Stimulated activated CD4-positive, alpha-beta T cell treated with anti-CD3 and anti-CD28 coated beads, TNF-alpha, amount 100 ng/mL, for 48 hours (primary cell): ENCODE measurements around the gene XRCC3.
"Not testable (repeated sequence)": the region's sequence is repeated elsewhere in the genome, so short reads cannot be mapped to it uniquely, and the experiment has no call there.

Source experiments
- DNase-seq, 3 donors: peaks; one replicate each; pipeline ENCODE4 v3.0.0-alpha.2; 2020; ENCODE audit warnings: low read depth in 3 of 3

The XRCC3 gene

DNA sequence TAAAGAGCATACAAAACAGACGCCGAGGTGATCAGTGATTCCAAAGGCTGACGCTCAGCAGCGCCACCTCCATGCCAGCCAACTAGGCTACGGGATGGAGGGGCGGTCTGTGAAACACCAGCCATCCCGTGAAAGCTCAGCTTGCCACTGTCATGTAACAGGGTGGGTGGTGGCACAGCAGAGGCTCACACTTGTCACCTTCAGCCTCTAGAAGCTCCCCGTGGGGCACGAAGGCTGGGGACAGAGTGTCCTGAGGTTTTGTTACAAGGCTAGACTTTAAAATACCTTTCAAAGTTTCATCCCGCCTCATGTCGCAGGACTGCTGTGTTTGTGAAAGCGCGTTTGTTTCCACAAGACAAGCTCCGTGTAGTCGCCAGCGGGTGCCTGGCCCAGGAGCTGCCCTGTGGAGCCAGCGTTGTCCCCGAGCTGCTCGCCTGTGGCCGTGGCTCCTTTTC is 20.7 kb downstream of the XRCC3 start:
- no peak for DNase-seq

DNA sequence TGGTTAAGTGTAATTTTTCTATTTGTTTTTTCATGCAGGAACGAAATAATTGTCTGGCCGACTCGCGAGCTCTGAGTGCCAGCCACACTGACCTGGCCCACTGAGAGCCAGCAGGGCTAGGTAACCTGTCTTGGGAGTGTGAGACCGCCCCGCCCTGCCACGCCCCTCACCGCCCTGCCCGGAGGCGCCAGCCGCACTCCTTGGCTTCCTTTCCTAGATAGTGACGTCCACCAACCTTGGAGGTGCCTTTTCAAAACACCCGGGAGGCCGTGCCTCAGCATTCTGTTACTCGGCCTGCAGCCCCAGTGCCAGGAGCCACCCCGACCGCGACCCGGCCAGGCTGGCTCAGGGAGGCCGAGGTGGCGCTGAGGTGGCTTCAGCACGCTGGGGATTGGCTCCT is 21.7 kb downstream of the XRCC3 start:
- DNase-seq, result no peak

DNA sequence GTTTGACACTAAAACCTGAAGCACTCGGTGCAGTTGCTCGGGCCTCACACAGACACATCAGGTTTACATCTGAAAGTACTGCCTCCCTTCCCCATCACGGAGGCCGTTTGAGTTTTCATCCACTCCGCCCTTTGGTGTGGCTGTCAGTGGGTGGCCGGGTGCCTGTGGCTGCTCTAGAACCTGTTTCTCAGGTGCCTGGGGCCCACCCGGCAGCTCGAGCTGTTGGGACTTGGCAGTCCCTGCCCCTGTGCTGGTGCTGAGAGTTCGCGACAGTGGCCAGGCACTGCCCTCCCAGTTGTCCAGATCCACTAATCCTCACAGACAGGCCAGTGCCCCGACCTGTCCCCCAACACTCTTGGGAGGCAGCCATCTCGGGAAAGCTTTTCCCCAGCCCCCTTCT is 22.4 kb downstream of the XRCC3 start:
- no peak for DNase-seq

DNA sequence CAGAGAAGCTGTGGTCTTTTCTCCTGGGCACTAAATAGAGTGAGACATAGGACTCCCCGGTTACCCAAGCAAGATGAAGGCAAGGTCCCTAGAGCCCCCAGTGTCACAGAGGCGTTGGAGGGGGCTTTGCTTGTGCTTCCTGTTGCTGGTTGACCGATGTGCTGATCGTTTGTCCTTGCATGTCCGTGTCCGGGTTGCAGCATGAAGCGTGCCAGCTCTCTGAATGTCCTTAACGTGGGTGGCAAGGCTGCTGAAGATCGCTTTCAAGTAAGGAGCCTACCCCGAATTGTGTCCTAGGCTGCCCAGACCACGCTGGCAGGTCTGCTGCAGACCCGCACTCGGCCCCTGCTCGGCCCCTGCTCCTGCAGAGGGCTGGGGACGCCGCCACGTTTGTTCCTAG is 23.1 kb downstream of the XRCC3 start:
- DNase-seq, result no peak

DNA sequence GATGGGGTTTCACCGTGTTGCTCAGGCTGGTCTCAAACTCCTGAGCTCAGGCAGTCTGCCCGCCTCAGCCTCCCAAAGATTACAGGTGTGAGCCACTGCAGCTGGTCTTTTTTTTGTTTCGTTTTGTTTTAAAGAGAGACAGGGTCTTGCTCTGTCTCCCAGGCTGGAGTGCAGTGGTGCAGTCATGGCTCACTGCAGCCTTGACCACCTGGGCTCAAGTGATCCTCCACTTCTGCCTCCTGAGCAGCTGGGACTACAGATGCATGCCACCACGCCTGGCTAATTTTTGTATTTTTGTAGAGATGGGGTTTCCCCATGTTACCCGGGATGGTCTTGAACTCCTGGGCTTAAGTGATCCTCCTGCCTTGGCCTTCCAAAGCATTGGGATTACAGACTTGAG is 23.6 kb downstream of the XRCC3 start:
- DNase-seq, result not testable (repeated sequence)

DNA sequence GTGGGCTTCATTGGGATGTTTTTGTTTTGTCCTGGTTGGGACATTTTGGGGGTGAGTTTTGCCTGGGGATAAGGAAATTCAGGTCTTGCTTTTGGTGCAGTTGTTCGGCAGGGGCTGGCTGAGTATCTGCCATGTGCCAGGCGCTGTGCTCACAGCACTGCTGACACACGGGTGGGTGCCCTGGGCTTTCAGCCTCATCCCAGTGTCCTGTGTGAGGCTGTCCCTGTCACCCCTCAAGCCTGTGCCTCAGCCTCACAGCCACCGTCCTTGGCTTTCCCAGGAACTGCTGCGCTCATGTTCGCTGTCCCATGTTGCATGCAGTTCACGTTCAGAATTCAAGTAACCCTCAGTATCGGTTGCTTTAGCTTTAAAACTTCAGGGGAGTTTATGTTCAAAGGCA is 24.9 kb downstream of the XRCC3 start:
- DNase-seq, result no peak

DNA sequence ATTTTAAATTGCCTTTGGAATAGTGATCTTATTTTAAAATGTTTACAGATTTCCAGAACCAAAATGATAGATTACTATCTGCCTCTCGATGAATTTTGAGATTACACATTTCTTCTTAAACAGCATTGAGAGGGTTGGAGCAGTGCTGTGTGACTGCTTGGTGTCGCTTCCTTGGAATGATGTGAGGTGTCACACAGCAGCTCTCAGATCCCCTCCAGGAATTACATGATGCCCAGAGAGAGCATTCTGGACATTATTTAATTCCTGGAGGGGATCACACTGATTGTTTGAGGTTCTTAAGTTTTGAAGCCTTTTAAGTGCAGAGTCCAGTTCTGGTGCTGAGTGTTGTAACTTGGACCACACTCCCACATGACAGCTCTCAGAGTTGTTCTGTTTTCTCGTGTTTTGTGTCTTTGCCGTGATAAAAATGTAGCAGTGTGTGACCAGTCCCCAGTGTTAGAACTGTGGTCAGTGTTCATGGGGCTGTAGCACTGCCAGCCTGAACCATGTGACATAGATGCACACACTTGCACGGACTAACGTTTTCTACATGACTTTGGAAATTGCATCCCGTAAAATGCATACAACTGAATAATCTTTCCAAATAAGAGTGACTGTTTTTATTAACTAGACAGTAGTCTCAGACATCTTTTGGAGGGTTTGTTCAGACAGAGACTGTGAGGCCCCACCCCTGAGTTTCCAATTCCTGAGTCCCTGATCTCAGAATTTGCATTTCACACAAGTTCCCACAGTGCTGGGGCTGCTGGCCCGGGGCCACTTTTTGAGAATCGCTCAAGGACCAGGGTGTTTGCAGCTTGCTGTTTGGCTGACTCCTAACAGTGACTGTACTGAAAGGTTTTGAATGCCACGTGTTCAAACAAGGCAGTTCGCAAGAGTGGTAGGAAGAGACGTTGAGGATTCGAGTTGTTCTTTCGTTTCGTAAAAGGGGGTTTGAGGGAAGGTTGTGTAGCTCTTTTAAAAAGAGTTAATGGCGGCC is 26.0 kb downstream of the XRCC3 start:
- no peak for DNase-seq

DNA sequence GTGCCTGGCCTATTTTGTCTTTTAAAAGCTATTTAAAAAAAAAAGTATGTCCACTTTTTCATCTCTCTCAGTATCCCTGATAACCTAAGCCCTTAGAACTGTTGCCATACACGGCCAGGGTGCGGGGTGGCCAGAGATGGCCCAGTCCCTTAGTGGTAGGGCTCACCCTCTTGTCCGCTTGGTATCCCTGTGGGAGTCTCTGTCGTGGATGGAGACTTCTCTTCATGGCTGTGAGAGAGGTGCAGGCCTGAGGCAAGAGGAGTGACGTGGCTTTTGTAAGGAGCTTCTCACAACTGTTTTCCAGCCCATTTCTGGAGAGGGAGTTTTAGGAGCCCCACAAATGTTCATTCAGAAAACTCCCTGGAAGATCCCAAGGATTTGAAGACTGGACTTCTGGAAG is 26.8 kb downstream of the XRCC3 start:
- DNase-seq, result no peak

DNA sequence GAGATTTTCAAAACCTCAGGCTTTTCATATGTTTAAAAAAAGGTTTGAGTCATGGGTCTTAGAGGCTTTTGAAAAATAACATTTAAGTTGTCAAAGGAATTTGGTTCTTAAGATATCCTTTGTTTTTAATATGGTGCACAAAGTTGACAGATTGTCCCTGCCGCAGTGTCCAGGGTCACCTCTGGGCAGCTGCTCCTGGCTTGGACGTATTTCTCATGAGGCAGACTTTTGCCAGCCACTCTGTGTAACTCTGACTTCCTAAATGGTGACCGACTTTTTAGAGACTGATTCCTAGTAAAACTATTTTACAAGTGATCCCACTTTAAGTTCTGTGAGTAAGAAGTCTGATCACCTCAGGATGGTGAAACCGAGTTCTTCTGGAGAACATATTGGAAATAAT is 27.5 kb downstream of the XRCC3 start:
- no peak for DNase-seq

DNA sequence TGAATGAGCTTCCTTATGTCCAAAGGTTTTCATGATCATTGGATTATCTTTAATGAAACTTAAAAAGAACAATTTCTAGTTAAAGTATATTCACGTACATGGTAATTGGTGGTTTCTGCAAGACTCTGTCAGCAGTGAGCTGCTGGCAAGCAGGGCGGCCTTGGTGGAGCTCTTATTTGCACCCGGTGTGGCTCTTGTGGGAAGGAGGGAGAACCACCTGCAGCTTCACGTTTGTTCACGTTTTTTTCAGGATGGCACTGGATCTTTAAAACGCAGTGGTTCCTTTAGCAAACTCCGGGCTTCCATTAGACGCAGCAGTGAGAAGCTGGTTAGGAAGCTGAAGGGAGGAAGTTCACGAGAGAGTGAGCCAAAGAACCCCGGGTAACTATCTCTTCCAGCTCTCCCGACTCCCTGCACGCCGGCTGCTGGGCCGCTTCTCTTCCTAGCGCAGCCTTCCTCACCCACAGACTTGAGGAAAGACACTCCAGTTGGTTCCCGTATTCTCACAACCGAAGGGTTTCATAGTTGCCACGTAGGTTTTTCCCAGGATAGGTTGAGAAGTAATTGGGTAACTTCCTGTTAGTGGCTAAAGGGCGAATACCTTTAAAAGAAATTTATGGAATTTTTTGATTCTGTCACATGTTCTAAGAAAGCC is 28.3 kb downstream of the XRCC3 start:
- no peak for DNase-seq

DNA sequence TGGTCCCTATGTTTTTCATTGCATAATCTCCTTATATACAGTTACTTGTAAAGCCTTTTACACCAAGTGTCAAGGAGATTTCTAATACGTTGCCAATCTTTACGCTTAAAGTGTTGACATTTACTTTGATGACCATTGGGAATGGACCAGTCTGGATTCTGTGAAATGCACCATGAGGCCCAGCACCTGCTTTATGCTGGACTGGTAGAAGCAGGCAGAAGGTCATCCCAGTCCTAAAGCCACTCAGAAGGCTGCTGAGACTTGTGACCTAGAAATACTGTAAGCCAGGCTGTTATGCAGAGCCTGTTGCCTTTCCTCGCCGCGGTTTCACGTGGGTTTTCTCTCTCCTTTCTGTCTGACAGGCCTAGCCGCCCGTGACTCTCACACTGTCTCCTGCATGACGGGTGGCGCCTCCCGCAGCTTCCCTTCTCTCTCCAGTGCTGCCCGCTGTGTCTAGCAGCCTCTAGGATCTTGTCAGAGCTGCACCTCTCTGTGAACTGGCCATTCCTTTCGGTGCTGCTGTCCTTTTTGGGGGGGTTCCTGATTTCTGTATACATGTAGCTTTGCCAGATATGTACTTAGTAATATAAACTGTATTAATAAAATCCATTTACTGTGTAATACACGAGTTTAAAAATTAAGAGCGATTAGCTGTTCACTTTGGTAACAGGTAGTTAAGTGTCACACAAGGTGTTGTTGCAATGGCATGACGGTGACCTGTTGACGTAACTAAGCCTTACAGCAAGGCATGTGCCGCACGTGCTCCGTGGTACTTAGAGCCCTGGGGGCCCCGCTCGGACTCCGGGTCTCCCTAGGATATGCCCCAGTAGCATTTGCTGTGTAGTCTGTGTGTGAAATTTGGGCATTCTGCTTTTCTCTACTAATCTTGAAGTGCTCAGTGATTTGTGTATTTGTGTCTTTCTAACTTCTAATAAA is 29.7 kb downstream of the XRCC3 start:
- DNase-seq, result no peak

DNA sequence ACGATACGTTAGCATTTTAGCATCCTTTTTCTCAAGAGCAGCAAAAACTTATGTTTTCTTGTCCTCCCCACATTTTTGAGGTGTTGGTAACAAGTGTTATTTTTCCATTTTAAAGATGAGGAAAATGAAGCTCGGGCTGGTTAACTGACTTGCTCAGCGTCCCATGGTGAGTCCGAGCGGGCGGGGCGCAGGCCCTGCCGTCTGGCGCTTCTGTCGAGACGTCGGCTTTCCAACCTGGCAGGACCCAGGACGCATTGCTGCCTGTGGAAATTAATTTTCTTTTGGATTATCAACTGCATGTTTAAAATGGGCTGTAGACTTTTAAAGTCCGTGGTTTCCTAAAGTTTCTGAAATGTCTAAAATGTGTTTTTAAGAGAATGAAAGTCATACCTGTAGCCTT is 30.4 kb downstream of the XRCC3 start:
- no peak for DNase-seq

DNA sequence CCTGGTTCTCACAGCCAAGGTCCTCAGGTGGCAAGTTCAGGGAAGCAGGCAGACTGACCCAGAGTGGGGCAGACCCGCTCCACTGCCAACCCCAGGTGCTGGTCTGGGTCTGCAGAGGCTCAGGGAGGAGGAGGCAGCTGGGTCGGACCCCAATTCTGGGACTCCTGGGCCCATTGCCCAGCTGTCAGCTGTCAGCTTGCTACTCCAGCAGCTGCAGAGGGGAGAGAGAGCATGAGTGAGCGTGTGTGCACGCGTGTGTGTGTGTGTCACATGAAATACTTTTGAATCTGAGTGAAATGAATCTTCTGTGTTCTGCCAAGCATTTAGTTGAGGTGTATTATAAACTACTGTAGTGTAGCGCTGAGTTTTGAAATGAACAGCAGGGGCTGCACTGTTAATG is 30.8 kb downstream of the XRCC3 start:
- DNase-seq, result no peak

DNA sequence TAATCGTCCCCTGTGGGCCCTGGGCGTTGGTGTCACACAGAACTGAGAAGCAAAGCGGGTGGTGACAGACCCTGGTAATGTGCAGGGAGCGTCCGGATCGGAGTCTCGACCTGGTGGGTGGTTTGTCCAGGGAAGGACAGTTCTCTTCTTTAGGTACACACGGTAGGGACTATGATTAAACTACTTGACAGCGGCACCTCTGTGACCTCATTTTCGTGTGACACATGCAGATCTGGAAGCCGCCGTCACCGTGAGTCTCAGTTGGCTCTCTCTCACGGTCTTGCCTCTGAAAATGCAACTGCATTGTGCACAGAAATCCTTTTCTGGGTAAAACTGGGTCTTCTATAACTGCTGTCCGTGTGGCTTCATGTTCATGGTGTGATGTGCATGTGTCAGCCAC is 32.1 kb downstream of the XRCC3 start:
- DNase-seq, result no peak

DNA sequence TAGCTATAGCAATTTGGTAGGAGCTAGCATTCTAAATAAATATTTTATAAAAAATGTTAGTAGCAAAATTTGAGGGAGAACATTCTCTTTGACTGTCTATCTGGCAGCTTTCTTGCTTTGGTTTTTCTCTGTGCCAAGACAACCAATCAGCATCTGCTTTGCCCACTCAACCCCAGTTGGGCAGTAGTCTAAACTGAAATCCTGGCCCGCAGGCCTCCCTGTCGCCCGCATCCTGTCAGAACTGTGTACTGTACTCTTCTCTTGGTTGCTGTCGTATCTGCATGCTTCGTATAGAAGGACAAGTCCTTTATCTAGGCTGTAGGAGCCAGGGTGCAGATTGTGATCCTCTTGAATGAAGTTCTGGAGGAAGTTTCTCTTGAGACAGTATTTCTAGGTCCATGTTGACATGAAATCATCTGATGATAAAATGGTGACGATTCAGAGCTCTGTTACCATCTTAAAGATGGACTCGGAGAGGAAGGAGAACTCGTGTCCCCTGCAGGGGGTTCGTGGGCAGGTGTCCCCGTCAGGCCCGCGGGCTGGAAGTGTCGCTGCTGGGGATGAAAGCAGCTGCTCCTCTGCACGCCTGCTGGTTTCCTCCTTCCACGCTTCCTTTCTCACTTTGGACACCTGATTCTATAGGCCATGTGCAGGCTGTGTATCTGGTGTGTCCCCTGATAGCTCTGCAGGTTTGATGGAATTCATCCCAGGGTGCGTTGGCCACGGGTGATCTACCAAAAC is 34.6 kb downstream of the XRCC3 start:
- no peak for DNase-seq

DNA sequence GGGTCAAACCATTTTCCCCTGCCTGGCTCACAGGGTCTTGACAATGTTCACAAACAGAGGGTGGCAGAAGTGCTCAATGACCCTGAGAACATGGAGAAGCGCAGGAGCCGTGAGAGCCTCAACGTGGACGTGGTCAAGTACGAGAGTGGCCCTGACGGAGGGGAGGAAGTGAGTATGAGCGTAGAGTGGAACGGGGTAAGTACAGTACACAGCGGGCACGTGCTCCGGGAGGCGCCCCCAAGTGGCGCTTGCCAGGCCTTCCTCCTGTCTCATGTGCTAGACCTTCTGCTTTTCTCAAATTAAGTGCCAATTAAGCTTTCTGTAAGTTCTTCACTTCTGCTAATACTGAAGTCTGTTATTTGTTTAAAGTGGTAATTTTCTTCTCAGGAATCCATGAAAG is 35.9 kb downstream of the XRCC3 start:
- peak in 2 of 3 donors; percentile 12 to 14 for DNase-seq

DNA sequence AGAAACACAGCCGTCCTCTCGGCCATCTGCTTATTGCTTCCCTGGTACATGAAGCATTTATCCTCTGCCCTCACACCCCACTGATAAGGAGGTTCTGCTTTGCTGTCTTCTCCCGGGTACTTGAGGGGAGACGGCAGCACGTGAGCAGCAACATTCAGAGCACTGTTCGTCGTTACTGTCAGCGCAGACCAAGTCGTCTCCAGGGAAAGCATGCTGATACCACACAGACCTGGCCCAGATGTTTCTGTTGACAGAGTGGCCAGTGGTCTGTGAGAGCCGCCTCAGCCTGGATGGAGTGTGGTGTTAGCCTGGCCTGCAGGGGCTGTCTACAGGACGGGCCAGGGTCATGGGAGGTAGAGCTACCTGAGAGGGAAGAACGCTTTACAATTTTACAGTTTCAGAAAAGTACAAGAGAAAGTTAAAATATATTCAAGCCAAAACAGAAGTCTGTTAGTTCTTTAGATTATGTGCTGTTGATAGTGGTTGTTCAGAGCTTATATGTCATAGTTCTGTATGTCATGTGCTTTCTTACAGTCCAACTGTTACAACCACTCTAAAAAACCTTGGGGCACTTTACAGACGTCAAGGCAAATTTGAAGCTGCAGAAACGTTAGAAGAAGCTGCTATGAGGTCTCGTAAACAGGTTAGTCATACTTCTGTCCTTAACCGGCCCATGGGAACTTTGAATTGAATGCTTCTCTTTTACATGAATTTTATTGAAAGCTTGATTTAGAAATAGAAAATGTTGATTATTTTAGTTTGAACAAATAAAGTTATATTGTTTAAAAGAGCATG is 38.2 kb downstream of the XRCC3 start:
- DNase-seq, result no peak

DNA sequence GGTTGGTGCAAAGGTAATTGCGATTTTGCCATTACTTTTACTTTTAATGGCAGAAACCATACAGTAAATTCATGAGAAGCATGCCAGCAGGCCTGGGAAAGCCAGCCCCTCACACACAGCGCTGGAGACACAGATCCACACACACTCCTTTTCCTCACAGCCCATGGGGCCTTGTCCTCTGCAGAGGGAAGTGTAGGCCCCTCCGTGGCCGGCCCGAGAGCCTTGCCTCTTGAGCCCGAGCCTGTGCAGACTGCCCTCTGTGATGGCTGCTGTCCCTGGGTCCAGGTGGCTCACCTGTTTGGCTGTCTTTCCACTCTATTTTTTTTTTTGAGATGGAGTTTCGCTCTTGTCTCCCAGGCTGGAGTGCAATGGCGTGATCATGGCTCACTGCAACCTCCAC is 39.3 kb downstream of the XRCC3 start:
- no peak for DNase-seq

DNA sequence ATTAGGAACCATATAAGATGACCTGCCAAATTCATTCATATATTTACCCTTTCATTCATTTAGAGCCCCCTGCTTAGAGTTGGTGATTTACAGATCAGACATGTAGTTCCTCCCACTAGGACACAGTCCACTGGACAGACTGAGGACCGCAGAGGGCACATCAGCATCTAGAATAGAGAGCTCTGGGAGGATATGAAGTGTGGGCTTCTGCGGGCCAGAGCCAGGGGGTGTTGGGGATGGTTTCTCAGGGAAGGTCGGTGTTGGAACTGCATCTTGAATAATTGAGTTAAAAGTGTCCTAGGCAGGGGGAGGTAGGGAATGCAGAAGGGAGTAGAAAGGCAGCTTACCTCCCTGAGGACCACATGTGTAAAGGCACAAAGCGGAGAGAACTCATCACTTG is 43.3 kb downstream of the XRCC3 start:
- DNase-seq, result no peak

DNA sequence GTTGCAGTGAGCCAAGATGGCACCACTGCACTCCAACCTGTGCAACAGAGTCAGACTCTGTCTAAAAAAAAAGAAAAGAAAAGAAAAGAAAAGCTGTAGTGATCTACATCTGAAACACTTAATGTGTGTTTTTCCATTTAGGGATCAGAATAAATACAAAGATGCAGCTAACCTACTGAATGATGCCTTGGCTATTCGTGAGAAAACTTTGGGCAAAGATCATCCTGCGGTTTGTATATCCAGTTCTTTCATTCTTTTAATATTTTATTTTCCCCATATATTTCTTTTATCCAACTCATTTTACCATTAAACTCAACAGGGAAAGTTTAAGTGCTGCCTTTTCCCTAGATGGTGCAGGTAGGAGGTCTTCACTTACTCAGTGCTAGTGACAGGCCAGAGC is 45.9 kb downstream of the XRCC3 start:
- DNase-seq, result no peak

DNA sequence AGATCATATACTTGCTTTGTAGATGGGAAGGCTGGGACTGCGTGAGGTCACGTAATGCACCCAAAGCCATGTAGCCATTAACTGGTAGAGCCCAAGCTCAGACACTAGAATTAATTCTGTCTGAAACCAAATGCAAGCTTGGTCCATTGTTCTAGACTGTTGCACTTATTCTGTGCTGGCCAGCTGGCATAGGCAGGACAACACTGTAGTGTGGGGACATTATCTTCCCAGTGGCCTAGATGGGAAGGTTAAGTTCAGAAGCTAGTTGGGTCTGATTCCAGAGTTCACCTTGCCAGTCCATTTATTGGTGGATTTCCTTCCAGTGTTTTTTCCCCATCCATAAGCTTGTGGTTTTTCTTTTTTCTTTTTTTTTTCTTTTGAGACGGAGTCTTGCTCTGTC is 47.1 kb downstream of the XRCC3 start:
- no peak for DNase-seq
